HepG2 (cell line): ENCODE measurements around the gene TMEM39B. TPM values are rescaled to one million over a fixed set of nuclear protein-coding genes. Genes with fewer than 3 reads are reported as not detected.

Experiments used
- ETV6 ChIP-seq: sonication (generic); formaldehyde crosslinking; conservative IDR thresholded peaks from 2 replicates; pipeline ENCODE4 v1.4.0; 2020; ENCODE audit warnings: missing genetic modification reagents
- HMGA1 ChIP-seq: sonication (generic); formaldehyde crosslinking; conservative IDR thresholded peaks from 2 replicates; pipeline ENCODE4 v1.4.0; 2020; ENCODE audit warnings: missing genetic modification reagents
- LRRFIP1 ChIP-seq: sonication (generic); formaldehyde crosslinking; conservative IDR thresholded peaks from 2 replicates; pipeline ENCODE4 v1.4.0; 2020; ENCODE audit warnings: missing genetic modification reagents
- PCBP1 ChIP-seq: fragments of 200-400 bp; formaldehyde crosslinking; IDR thresholded peaks from 2 replicates; pipeline ENCODE4 v1.6.1; 2017; ENCODE audit warnings: mild to moderate bottlenecking, low read depth, low read length, borderline replicate concordance
- RCOR2 ChIP-seq: IDR thresholded peaks from 2 replicates; pipeline ENCODE4 v1.6.1; 2016; ENCODE audit warnings: missing biosample characterization, missing genetic modification reagents
- SALL2 ChIP-seq: sonication (generic); formaldehyde crosslinking; IDR thresholded peaks from 2 replicates; pipeline ENCODE4 v1.8.1; 2023; ENCODE audit warnings: mild to moderate bottlenecking, missing genetic modification reagents, inconsistent platforms
- SAP130 ChIP-seq: IDR thresholded peaks from 2 replicates; pipeline ENCODE4 v1.6.1; 2016; ENCODE audit warnings: low read depth
- SOX6 ChIP-seq, 2 experiments: fragments of 450-650 bp in 1 of 2; sonication (generic) in 1 of 2; formaldehyde crosslinking in 1 of 2; IDR thresholded peaks; 2 replicates each; pipeline versions ENCODE4 v1.4.0 to v1.6.1; 2017 to 2020; ENCODE audit warnings: antibody characterized with exemption in 1 of 2, mild to moderate bottlenecking in 1 of 2, missing genetic modification reagents in 1 of 2
- THAP9 ChIP-seq: sonication (generic); formaldehyde crosslinking; IDR thresholded peaks from 2 replicates; pipeline ENCODE4; 2020; ENCODE audit warnings: missing genetic modification reagents, mild to moderate bottlenecking, borderline replicate concordance
- ZBTB42 ChIP-seq: sonication (generic); formaldehyde crosslinking; IDR thresholded peaks from 2 replicates; pipeline ENCODE4 v1.5.0; 2020; ENCODE audit warnings: mild to moderate bottlenecking, missing genetic modification reagents
- ZNF225 ChIP-seq: sonication (generic); formaldehyde crosslinking; IDR thresholded peaks from 2 replicates; pipeline ENCODE4 v1.4.0; 2020; ENCODE audit warnings: mild to moderate bottlenecking, missing genetic modification reagents
- ZNF562 ChIP-seq: sonication (generic); formaldehyde crosslinking; IDR thresholded peaks from 2 replicates; pipeline ENCODE4 v1.8.0; 2022; ENCODE audit warnings: missing genetic modification reagents, borderline replicate concordance
- ZNF564 ChIP-seq: sonication (generic); formaldehyde crosslinking; IDR thresholded peaks from 2 replicates; pipeline ENCODE4 v1.8.1; 2023; ENCODE audit warnings: mild to moderate bottlenecking, missing genetic modification reagents
- ZNF652 ChIP-seq: IDR thresholded peaks from 2 replicates; pipeline ENCODE4 v1.6.1; 2016; ENCODE audit warnings: low read depth, borderline replicate concordance
- ZNF724P ChIP-seq: sonication (generic); formaldehyde crosslinking; IDR thresholded peaks from 2 replicates; pipeline ENCODE4 v1.8.0; 2022; ENCODE audit warnings: missing genetic modification reagents, borderline replicate concordance
- ZUFSP ChIP-seq: sonication (generic); formaldehyde crosslinking; IDR thresholded peaks from 2 replicates; pipeline ENCODE4 v1.9.0; 2021; ENCODE audit warnings: missing genetic modification reagents, mild to moderate bottlenecking, borderline replicate concordance
- polyA plus RNA-seq, 8 experiments: library from polyadenylated mRNA; depleted of rRNA in 3 of 8; stranded (reverse) in 7 of 8; unstranded in 1 of 8; fragments of >200 nt; fragmentation: Illumina TruSeq in 4 of 8; extraction: Trizol in 4 of 8; gene quantifications; 2 replicates each; pipeline versions ENCODE4 v1.2.1 to v1.2.3, GENCODE V29; 2011 to 2016; ENCODE audit warnings: low read depth in 4 of 8, missing spikeins in 1 of 8, mixed read lengths in 1 of 8; ENCODE audit not compliant: insufficient read depth in 1 of 8
- total RNA-seq, 5 experiments: library from RNA; depleted of rRNA; stranded (reverse); fragments of >200 nt; fragmentation: Illumina TruSeq; extraction: Trizol; gene quantifications; 2 replicates each; pipeline ENCODE4 v1.2.3, GENCODE V29; 2016; ENCODE audit warnings: low read depth in 1 of 5

The TMEM39B gene
- total and polyA plus RNA-seq, 2 of the 13 experiments (the other 11 are each of a cell fraction or from before 2014, with no cell fraction given) = 4.9 to 10.4 TPM

GRCh38 chr1:32107742-32108661 is 35.3 kb downstream of the TMEM39B start, which contains the start of gene KPNA6 (continued):
- TF ChIP-seq ZNF225 (CRISPR knock-in tag) (peak; percentile 92), THAP9 (peak; percentile 84; the same call in 1 of the 2 replicates), RCOR2 (CRISPR knock-in tag) (no peak), ZBTB42 (CRISPR knock-in tag) (peak; percentile 69; the same call in 1 of the 2 replicates), ZUFSP (CRISPR knock-in tag) (no peak), SOX6 (IDR thresholded peaks at IDR 0.05) (no peak), SOX6 (CRISPR knock-in tag; IDR thresholded peaks at IDR 0.05) (peak; percentile 45), ZNF562 (no peak), ZNF652 (CRISPR knock-in tag) (no peak), HMGA1 (CRISPR knock-in tag) (no peak), ETV6 (no peak), SAP130 (CRISPR knock-in tag) (peak; percentile 83), PCBP1 (no peak), SALL2 (peak; percentile 94; the same call in 1 of the 2 replicates), LRRFIP1 (no peak), ZNF564 (no peak), ZNF724P (CRISPR knock-in tag) (no peak)
